OCI-LY1 (cell line): ENCODE data around the gene RHBG.

ENCODE experiments used
- H2AFZ ChIP-seq: fragments of 200-600 bp; sonication (generic), shearing (Covaris generic); 2 replicates; pipeline ENCODE4 v1.6.0; 2014; ENCODE audit warnings: antibody characterized with exemption, mild to moderate bottlenecking, low read length
- H3F3A ChIP-seq: fragments of 200-600 bp; sonication (generic), shearing (Covaris generic); 2 replicates; pipeline ENCODE4 v1.6.0; 2014; ENCODE audit warnings: mild to moderate bottlenecking, antibody characterized with exemption, low read length, moderate library complexity; ENCODE audit not compliant: insufficient read depth
- H3K27ac ChIP-seq: fragments of 200-600 bp; sonication (generic); 2 replicates; pipeline ENCODE4 v1.5.1; 2014; ENCODE audit warnings: low read length, mixed run types, mild to moderate bottlenecking, low read depth; ENCODE audit not compliant: poor library complexity, severe bottlenecking
- H3K27me3 ChIP-seq: fragments of 200-600 bp; sonication (generic); 2 replicates; pipeline ENCODE4 v1.6.0; 2014; ENCODE audit warnings: antibody characterized with exemption, mild to moderate bottlenecking, low read length, moderate library complexity; ENCODE audit not compliant: insufficient read depth
- H3K36me3 ChIP-seq: fragments of 200-600 bp; sonication (generic); 2 replicates; pipeline ENCODE4 v1.6.1; 2014; ENCODE audit warnings: mild to moderate bottlenecking, antibody characterized with exemption, low read length, moderate library complexity, mixed read lengths; ENCODE audit not compliant: insufficient read depth
- H3K4me1 ChIP-seq: fragments of 200-600 bp; sonication (generic); 2 replicates; pipeline ENCODE4 v1.5.1; 2014; ENCODE audit warnings: mild to moderate bottlenecking, low read length, moderate library complexity; ENCODE audit not compliant: insufficient read depth, severe bottlenecking
- H3K4me2 ChIP-seq: fragments of 200-600 bp; sonication (generic), shearing (Covaris generic); 2 replicates; pipeline ENCODE4 v1.6.1; 2014; ENCODE audit warnings: low read length
- H3K4me3 ChIP-seq: fragments of 200-600 bp; sonication (generic); 2 replicates; pipeline ENCODE4 v1.5.1; 2014; ENCODE audit warnings: low read length, low read depth, mild to moderate bottlenecking, mixed read lengths; ENCODE audit not compliant: poor library complexity, severe bottlenecking
- H3K79me2 ChIP-seq: fragments of 200-600 bp; shearing (Covaris generic); 2 replicates; pipeline ENCODE4 v1.6.1; 2016; ENCODE audit warnings: mixed run types, low read length, mixed read lengths; ENCODE audit not compliant: insufficient read depth
- H3K9ac ChIP-seq: fragments of 200-600 bp; sonication (generic), shearing (Covaris generic); 2 replicates; pipeline ENCODE4 v1.6.1; 2014; ENCODE audit warnings: mild to moderate bottlenecking, low read length, mixed read lengths
- H3K9me2 ChIP-seq: fragments of 200-600 bp; sonication (generic), shearing (Covaris generic); 2 replicates; pipeline ENCODE4 v1.6.1; 2014; ENCODE audit warnings: low read depth, mild to moderate bottlenecking, low read length, mixed read lengths
- H3K9me3 ChIP-seq: fragments of 200-600 bp; shearing (Covaris generic); 2 replicates; pipeline ENCODE4 v1.6.1; 2014; ENCODE audit warnings: low read length, mixed read lengths
- H4K20me1 ChIP-seq: fragments of 200-600 bp; sonication (generic), shearing (Covaris generic); 2 replicates; pipeline ENCODE4 v1.6.0; 2016; ENCODE audit warnings: mild to moderate bottlenecking, low read length; ENCODE audit not compliant: insufficient read depth
- EZH2 ChIP-seq: fragments of 200-600 bp; sonication (generic), shearing (Covaris generic); IDR thresholded peaks from 2 replicates; pipeline ENCODE4 v1.8.0; 2017; ENCODE audit warnings: borderline replicate concordance, mixed run types, mild to moderate bottlenecking, antibody characterized with exemption, low read length, moderate library complexity, mixed read lengths
- TF ChIP-seq, protein P1 (sequence below): fragments of 200-600 bp; sonication (generic), shearing (Covaris generic); IDR thresholded peaks from 2 replicates; pipeline ENCODE4 v1.5.1; 2017; ENCODE audit warnings: mild to moderate bottlenecking, antibody characterized with exemption, low read length, moderate library complexity, mixed read lengths

Gene RHBG

DNA sequence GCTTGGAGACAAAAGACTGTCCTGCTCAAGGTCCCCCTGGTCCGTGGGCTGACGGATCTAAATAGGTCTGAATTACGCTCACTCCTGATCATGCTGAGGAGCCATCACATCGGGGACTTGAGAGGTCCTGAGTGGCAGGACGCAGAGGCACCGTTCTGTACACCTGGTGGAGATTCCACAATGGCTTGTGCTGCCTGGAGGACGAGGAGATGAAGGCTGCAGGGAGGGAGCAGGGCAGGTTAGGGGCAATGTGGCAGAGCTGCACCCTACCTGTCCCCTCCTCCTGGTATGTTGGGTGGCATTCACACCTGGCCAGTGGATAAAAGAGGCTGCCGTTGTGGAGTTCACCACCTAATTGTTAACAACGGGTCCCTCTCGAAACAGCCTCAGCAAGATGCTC is 38.7 kb downstream of the RHBG start:
- H3F3A ChIP-seq: no peaks in the 10 kb centered on the region
- no peaks in the 10 kb centered on the region for H3K79me2 ChIP-seq
- H3K4me3 ChIP-seq: no peak overlapping the region
- no peak overlapping the region for H3K27ac ChIP-seq
- H4K20me1 ChIP-seq: no peaks in the 10 kb centered on the region
- no peaks in the 10 kb centered on the region for H3K36me3 ChIP-seq
- H3K9me3 ChIP-seq: no peaks in the 10 kb centered on the region
- no peak for TF ChIP-seq EZH2
- TF ChIP-seq, protein P1, sequence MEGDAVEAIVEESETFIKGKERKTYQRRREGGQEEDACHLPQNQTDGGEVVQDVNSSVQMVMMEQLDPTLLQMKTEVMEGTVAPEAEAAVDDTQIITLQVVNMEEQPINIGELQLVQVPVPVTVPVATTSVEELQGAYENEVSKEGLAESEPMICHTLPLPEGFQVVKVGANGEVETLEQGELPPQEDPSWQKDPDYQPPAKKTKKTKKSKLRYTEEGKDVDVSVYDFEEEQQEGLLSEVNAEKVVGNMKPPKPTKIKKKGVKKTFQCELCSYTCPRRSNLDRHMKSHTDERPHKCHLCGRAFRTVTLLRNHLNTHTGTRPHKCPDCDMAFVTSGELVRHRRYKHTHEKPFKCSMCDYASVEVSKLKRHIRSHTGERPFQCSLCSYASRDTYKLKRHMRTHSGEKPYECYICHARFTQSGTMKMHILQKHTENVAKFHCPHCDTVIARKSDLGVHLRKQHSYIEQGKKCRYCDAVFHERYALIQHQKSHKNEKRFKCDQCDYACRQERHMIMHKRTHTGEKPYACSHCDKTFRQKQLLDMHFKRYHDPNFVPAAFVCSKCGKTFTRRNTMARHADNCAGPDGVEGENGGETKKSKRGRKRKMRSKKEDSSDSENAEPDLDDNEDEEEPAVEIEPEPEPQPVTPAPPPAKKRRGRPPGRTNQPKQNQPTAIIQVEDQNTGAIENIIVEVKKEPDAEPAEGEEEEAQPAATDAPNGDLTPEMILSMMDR: no peak
- peaks cover 12% of the 10 kb centered on the region for H3K27me3 ChIP-seq
- no peak overlapping the region for H3K4me2 ChIP-seq
- no peaks in the 10 kb centered on the region for H3K4me1 ChIP-seq
- no peak overlapping the region for H3K9ac ChIP-seq
- H3K9me2 ChIP-seq: no peaks in the 10 kb centered on the region
- no peak overlapping the region for H2AFZ ChIP-seq

DNA sequence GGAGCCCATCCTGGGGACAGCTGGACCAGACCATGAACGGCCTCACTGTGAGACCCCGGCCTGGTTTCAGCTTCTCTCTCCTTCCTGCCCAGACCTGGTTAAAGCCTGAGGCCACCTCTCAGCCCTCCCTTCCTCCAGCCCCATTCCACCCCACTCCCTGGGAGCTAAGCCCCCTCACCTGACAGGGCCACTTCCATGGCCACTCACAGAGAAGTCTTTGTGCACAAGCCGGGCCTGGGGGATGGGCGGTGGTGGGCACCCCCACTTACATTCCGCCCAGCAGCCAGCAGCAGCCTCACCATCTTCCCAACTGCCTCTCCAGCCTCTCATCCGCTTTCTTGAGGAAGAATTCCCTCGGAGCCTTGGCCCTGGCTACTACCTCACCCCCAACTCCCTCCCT is 40.4 kb downstream of the RHBG start:
- Histone ChIP-seq H3K4me2 (no peak overlapping the region), H3K27me3 (peaks cover 4% of the 10 kb centered on the region; the same call in 1 of the 2 replicates), H3F3A (no peaks in the 10 kb centered on the region), H3K36me3 (no peaks in the 10 kb centered on the region), H3K9me2 (no peaks in the 10 kb centered on the region), H4K20me1 (no peaks in the 10 kb centered on the region), H3K4me3 (no peak overlapping the region), H2AFZ (no peak overlapping the region), H3K27ac (no peak overlapping the region), H3K9ac (no peak overlapping the region), H3K79me2 (no peaks in the 10 kb centered on the region), H3K9me3 (no peaks in the 10 kb centered on the region), H3K4me1 (no peaks in the 10 kb centered on the region)
- TF ChIP-seq, protein P1: no peak
- TF ChIP-seq EZH2: no peak

DNA sequence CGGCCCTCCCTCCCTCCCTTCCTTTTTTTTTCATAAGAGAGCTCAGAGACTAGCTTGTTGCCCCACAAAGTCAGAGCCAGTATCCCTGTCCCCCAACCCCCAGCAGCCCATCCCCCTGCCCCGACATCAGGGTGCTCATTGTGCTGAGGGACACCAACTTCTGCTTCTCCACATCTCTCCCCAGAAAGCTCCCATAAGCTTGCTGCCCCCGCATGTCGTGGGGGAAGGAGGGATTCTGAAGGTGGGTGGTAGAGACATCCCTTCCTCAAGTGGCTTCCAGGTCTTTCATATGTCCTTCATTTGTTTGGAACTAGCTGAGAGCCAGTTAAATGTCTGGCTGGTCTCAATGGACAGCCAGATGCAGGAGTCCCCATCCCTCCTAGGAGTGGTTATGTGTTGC is 41.2 kb downstream of the RHBG start:
- Histone ChIP-seq H3K9ac (no peak overlapping the region), H4K20me1 (no peaks in the 10 kb centered on the region), H3K27me3 (peaks cover 4% of the 10 kb centered on the region; the same call in 1 of the 2 replicates), H3K9me3 (no peaks in the 10 kb centered on the region), H3K9me2 (no peaks in the 10 kb centered on the region), H3F3A (no peaks in the 10 kb centered on the region), H3K36me3 (no peaks in the 10 kb centered on the region), H3K4me1 (no peaks in the 10 kb centered on the region), H2AFZ (no peak overlapping the region), H3K79me2 (no peaks in the 10 kb centered on the region), H3K4me3 (no peak overlapping the region), H3K27ac (no peak overlapping the region), H3K4me2 (no peak overlapping the region)
- TF ChIP-seq EZH2: no peak
- TF ChIP-seq, protein P1: no peak
